GM12865 (cell line): ENCODE results near the gene FTCDNL1.

Source experiments
- DNase-seq: peaks from one replicate; pipeline ENCODE4 v3.0.0; 2010; ENCODE audit warnings: low read depth
- H3K4me3 ChIP-seq: 2 replicates; pipeline ENCODE4 v1.5.1; 2011; ENCODE audit warnings: mild to moderate bottlenecking, low read depth, low read length, control low read depth
- TF ChIP-seq, protein P1 (sequence below): IDR thresholded peaks from 2 replicates; pipeline ENCODE4 v1.5.1; 2011; ENCODE audit warnings: low read length, control low read depth, low read depth, inconsistent platforms; ENCODE audit not compliant: insufficient read depth; ENCODE audit errors: missing control alignments

Gene FTCDNL1

GRCh38 chr2:199847181-199847864 is 3.7 kb downstream of the FTCDNL1 start:
- no peak for DNase-seq
- TF ChIP-seq, protein P1, sequence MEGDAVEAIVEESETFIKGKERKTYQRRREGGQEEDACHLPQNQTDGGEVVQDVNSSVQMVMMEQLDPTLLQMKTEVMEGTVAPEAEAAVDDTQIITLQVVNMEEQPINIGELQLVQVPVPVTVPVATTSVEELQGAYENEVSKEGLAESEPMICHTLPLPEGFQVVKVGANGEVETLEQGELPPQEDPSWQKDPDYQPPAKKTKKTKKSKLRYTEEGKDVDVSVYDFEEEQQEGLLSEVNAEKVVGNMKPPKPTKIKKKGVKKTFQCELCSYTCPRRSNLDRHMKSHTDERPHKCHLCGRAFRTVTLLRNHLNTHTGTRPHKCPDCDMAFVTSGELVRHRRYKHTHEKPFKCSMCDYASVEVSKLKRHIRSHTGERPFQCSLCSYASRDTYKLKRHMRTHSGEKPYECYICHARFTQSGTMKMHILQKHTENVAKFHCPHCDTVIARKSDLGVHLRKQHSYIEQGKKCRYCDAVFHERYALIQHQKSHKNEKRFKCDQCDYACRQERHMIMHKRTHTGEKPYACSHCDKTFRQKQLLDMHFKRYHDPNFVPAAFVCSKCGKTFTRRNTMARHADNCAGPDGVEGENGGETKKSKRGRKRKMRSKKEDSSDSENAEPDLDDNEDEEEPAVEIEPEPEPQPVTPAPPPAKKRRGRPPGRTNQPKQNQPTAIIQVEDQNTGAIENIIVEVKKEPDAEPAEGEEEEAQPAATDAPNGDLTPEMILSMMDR, result no peak
- no peak overlapping the region for H3K4me3 ChIP-seq

DNA sequence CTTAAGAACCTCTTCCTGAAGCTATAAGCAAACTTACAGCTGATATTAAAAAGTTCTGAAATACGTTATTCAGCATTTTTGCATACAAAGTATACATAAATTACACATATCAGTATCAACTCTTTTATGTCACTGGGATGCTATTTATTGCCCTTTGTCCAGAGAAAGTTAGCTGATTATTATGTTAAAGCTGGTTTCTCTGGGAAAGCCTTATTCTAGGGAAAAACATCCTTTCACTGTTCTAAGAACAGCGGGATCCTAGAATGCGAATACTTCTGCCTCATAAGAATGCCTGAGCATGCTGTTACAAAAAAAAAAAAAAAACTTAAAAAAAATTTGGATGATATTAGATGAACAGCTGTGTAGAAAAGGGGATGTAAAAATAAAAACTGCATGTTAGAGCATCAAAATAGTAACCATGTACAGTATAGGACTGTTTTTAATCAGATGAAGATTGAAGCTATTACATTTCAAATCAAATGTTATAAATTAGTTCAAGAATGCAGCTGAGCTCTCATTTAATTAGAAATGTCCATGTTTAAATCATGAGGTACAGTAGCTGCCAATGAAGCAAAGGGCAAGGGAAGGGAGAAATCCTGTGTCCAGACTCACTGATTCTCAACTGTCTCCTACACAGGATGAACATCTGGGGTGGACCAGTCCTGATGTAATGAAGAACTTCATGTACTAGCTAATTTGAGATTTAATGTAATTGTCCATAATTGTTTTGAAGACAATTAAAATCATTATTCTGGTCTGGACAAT is 8.2 kb downstream of the FTCDNL1 start:
- H3K4me3 ChIP-seq, result no peak overlapping the region
- TF ChIP-seq, protein P1, result no peak
- DNase-seq, result no peak

GRCh38 chr2:199841409-199841808 is 9.6 kb downstream of the FTCDNL1 start:
- no peak for DNase-seq
- TF ChIP-seq, protein P1, result no peak
- H3K4me3 ChIP-seq, result no peak overlapping the region

GRCh38 chr2:199838399-199838798 is 12.6 kb downstream of the FTCDNL1 start:
- no peak for DNase-seq
- TF ChIP-seq, protein P1, result no peak
- H3K4me3 ChIP-seq, result no peak overlapping the region

DNA sequence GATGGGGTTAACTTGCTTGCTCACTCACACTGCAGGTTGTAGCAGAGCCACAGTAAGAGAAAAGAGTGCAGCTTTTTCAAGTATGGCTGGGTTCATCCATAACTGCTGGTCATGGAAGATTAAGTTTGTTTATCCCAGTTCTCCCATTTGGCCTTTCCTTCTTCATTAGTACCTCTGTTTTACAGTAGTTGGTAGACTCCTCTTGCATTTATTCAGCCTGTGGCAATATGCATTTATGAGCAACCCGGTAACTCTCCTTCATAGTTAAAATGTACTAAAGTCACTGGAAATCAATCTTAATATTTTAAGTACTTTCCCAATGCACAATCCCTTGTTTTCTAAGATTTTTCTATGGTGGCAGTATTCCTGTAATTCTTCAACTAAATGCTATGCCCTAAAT is 14.0 kb downstream of the FTCDNL1 start:
- no peak for DNase-seq
- no peak overlapping the region for H3K4me3 ChIP-seq
- TF ChIP-seq, protein P1, result no peak

DNA sequence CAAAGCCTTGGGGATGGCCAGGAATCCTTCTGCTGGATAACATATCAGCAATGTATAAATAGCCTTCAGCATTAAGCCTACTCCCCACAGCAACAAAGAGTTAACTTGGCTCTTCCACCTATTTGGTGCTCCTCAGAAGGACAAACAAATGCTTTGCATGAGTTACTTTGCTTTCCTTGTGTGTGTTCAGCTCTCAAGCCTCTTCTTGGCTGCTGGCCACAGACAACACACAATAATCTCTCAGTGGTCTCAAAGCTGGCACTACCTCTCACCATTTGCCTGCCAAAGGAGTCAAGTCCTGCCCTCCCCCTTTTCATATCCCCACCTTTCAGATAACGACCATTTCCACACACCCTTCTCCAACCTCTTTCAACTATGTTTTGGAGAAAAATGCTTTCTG is 17.5 kb downstream of the FTCDNL1 start:
- DNase-seq, result no peak

More for the DNA sequence above, 17.5 kb downstream of the FTCDNL1 start:
- H3K4me3 ChIP-seq, result no peak overlapping the region
- TF ChIP-seq, protein P1, result no peak
